Suprapubic skin (tissue), 4 donors: Measurements from ENCODE around the gene TBX4. TPM values are rescaled to one million over a fixed set of nuclear protein-coding genes. Genes with fewer than 3 reads are reported as not detected.

Experiments
- DNase-seq, 2 donors: peaks; one replicate each; pipeline ENCODE4 v3.0.0-alpha.2; 2019; ENCODE audit warnings: low spot score in 2 of 2
- H3K27ac ChIP-seq: fragments of 200-600 bp; sonication (generic); one replicate; pipeline ENCODE4 v1.5.1; 2019
- H3K27me3 ChIP-seq: fragments of 200-600 bp; sonication (generic); one replicate; pipeline ENCODE4 v1.5.1; 2019
- H3K36me3 ChIP-seq: fragments of 200-600 bp; sonication (generic); one replicate; pipeline ENCODE4 v1.5.1; 2019
- H3K4me1 ChIP-seq: fragments of 200-600 bp; sonication (generic); one replicate; pipeline ENCODE4 v1.5.1; 2019
- H3K4me3 ChIP-seq: fragments of 200-600 bp; sonication (generic); one replicate; pipeline ENCODE4 v1.5.1; 2019; ENCODE audit warnings: mild to moderate bottlenecking
- H3K9me3 ChIP-seq: fragments of 200-600 bp; sonication (generic); one replicate; pipeline ENCODE4 v1.5.1; 2019
- CTCF ChIP-seq, 2 donors: fragments of 200-600 bp in 1 of 2; fragments of 450-650 bp in 1 of 2; sonication (generic) in 1 of 2; IDR thresholded peaks; one replicate each; pipeline ENCODE4 v1.5.1; 2016 to 2019; ENCODE audit warnings: antibody characterized with exemption in 2 of 2, mild to moderate bottlenecking in 1 of 2, moderate library complexity in 1 of 2
- EP300 ChIP-seq: sonication (generic); formaldehyde crosslinking; IDR thresholded peaks from one replicate; pipeline ENCODE4 v1.6.1; 2017; ENCODE audit warnings: antibody characterized with exemption
- POLR2A ChIP-seq, 2 donors: fragments of 450-650 bp; IDR thresholded peaks; one replicate each; pipeline ENCODE4 v1.6.1; 2017; ENCODE audit warnings: antibody characterized with exemption in 2 of 2, mild to moderate bottlenecking in 2 of 2, moderate library complexity in 2 of 2
- POLR2AphosphoS5 ChIP-seq, 3 donors: sonication (generic); formaldehyde crosslinking; IDR thresholded peaks; one replicate each; pipeline ENCODE4 v1.6.1; 2017; ENCODE audit warnings: antibody characterized with exemption in 3 of 3
- WGBS: methylation state at CpG from one replicate; pipeline ENCODE4 v1.1.5; 2018; 5-methylcytosine and 5-hydroxymethylcytosine counted together
- total RNA-seq, 4 donors: library from RNA; depleted of rRNA; stranded (reverse); fragments of >200 nt; gene quantifications; one replicate each; pipeline ENCODE4 v1.1.0, GENCODE V29; 2016

The TBX4 gene
- total RNA-seq, 4 donors from 2014 or later: 0.30 to 0.56 TPM; not detected in 2

GRCh38 chr17:61442136-61442775 lies 10.0 kb upstream of the TBX4 start:
- no peaks in the 10 kb centered on the region for H3K9me3 ChIP-seq
- no peak for DNase-seq
- WGBS: 69% methylated on average over 4 of the region's 4 CpGs
- peaks cover 40% of the 10 kb centered on the region for H3K27me3 ChIP-seq
- no peaks in the 10 kb centered on the region for H3K4me1 ChIP-seq
- TF ChIP-seq CTCF (IDR thresholded peaks at IDR 0.05) (no peak), POLR2A (IDR thresholded peaks at IDR 0.05) (no peak), EP300 (no peak), POLR2AphosphoS5 (IDR thresholded peaks at IDR 0.05) (no peak)
- no peaks in the 10 kb centered on the region for H3K36me3 ChIP-seq
- no peak overlapping the region for H3K4me3 ChIP-seq
- no peak overlapping the region for H3K27ac ChIP-seq

GRCh38 chr17:61442878-61443474 lies 9.2 kb upstream of the TBX4 start:
- no peak for TF ChIP-seq EP300
- no peak for TF ChIP-seq POLR2A (IDR thresholded peaks at IDR 0.05)
- TF ChIP-seq CTCF (IDR thresholded peaks at IDR 0.05): no peak
- no peak for TF ChIP-seq POLR2AphosphoS5 (IDR thresholded peaks at IDR 0.05)
- DNase-seq: no peak
- no peaks in the 10 kb centered on the region for H3K36me3 ChIP-seq
- no peak overlapping the region for H3K27ac ChIP-seq
- H3K9me3 ChIP-seq: no peaks in the 10 kb centered on the region
- H3K4me1 ChIP-seq: no peaks in the 10 kb centered on the region
- H3K27me3 ChIP-seq: peaks cover 42% of the 10 kb centered on the region
- H3K4me3 ChIP-seq: no peak overlapping the region
- WGBS: 71% methylated on average over 8 of the region's 11 CpGs

- Histone ChIP-seq H3K27me3 (peaks cover 42% of the 10 kb centered on the region), H3K36me3 (no peaks in the 10 kb centered on the region), H3K9me3 (no peaks in the 10 kb centered on the region), H3K27ac (no peak overlapping the region), H3K4me1 (no peaks in the 10 kb centered on the region), H3K4me3 (no peak overlapping the region)
- 58% methylated on average over 2 of the region's 18 CpGs for WGBS
- no peak for TF ChIP-seq CTCF (IDR thresholded peaks at IDR 0.05)
- TF ChIP-seq POLR2A (IDR thresholded peaks at IDR 0.05): no peak
- no peak for TF ChIP-seq EP300
- no peak for TF ChIP-seq POLR2AphosphoS5 (IDR thresholded peaks at IDR 0.05)
- no peak for DNase-seq
Observed at GRCh38 chr17:61443475-61443882, 8.7 kb upstream of the TBX4 start.

- Histone ChIP-seq H3K27me3 (peaks cover 42% of the 10 kb centered on the region), H3K36me3 (no peaks in the 10 kb centered on the region), H3K4me1 (no peaks in the 10 kb centered on the region), H3K4me3 (no peak overlapping the region), H3K27ac (no peak overlapping the region), H3K9me3 (no peaks in the 10 kb centered on the region)
- WGBS: 59% methylated on average over 12 of the region's 13 CpGs
- TF ChIP-seq POLR2AphosphoS5 (IDR thresholded peaks at IDR 0.05) (no peak), EP300 (no peak), CTCF (IDR thresholded peaks at IDR 0.05) (no peak), POLR2A (IDR thresholded peaks at IDR 0.05) (no peak)
- DNase-seq: peak in 1 of 2 donors; percentile 57
Observed at GRCh38 chr17:61444075-61444474, 8.1 kb upstream of the TBX4 start.

GRCh38 chr17:61444831-61445230 lies 7.4 kb upstream of the TBX4 start:
- Histone ChIP-seq H3K4me3 (no peak overlapping the region), H3K27ac (no peak overlapping the region), H3K4me1 (no peaks in the 10 kb centered on the region), H3K36me3 (no peaks in the 10 kb centered on the region), H3K9me3 (no peaks in the 10 kb centered on the region), H3K27me3 (peaks cover 40% of the 10 kb centered on the region)
- 68% methylated on average over 6 of the region's 6 CpGs for WGBS
- DNase-seq: no peak
- TF ChIP-seq POLR2A (IDR thresholded peaks at IDR 0.05) (no peak), CTCF (IDR thresholded peaks at IDR 0.05) (no peak), EP300 (no peak)
